Panc1 (cell line): ENCODE data around the gene APBB1IP. TPM values are rescaled to one million over a fixed set of nuclear protein-coding genes. Genes with fewer than 3 reads are reported as not detected.

Experiments
- ATAC-seq: fragments of 200-7000 bp; cut with Tn5 transposase; 2 replicates; pipeline ENCODE4 v1.9.1; 2020; ENCODE audit warnings: mild to moderate bottlenecking, moderate library complexity
- BruUV-seq: library from RNA; stranded (reverse); fragments of 400-500 nt; replicated peaks from 2 replicates; lab custom pipeline; 2021; lab: Mats Ljungman, UMichigan
- CTCF ChIA-PET: fragments of 300-600 bp; sonication (Branson Sonifier 250); formaldehyde crosslinking; loops from one replicate; lab custom pipeline; 2022; ENCODE audit warnings: antibody characterized with exemption; lab: Charles Lee
- POLR2A ChIA-PET: fragments of 300-600 bp; sonication (Branson Sonifier 250); formaldehyde crosslinking; loops from one replicate; lab custom pipeline; 2022; ENCODE audit warnings: antibody characterized with exemption; lab: Charles Lee
- DNase-seq: peaks from one replicate; pipeline ENCODE4 v3.0.0-alpha.2; 2010; ENCODE audit warnings: low read depth, low spot score
- H3K27ac ChIP-seq: 2 replicates; pipeline ENCODE4 v1.5.1; 2011; ENCODE audit warnings: mild to moderate bottlenecking, low read length, inconsistent platforms
- H3K27me3 ChIP-seq: fragments of 200-500 bp; sonication (Bioruptor generic); 2 replicates; pipeline ENCODE4 v1.6.0; 2014; ENCODE audit warnings: low read length, inconsistent platforms; ENCODE audit not compliant: control insufficient read depth, insufficient read depth
- H3K36me3 ChIP-seq: fragments of 200-500 bp; sonication (Bioruptor generic); 2 replicates; pipeline ENCODE4 v1.5.1; 2014; ENCODE audit warnings: inconsistent platforms, mild to moderate bottlenecking, low read length, moderate library complexity; ENCODE audit not compliant: control insufficient read depth, insufficient read depth
- H3K4me1 ChIP-seq: 2 replicates; pipeline ENCODE4 v1.5.1; 2011; ENCODE audit warnings: inconsistent platforms, mild to moderate bottlenecking, low read length, moderate library complexity; ENCODE audit not compliant: control insufficient read depth, insufficient read depth
- H3K4me3 ChIP-seq, 2 experiments: 2 replicates each; pipeline ENCODE4 v1.5.1; 2011 to 2012; ENCODE audit warnings: low read depth in 2 of 2, low read length in 2 of 2, mild to moderate bottlenecking in 2 of 2, inconsistent platforms in 1 of 2, moderate library complexity in 1 of 2
- H3K9me3 ChIP-seq: fragments of 200-500 bp; sonication (Bioruptor generic); 2 replicates; pipeline ENCODE4 v1.5.1; 2014; ENCODE audit warnings: low read depth, mild to moderate bottlenecking, inconsistent platforms, low read length, moderate library complexity; ENCODE audit not compliant: control insufficient read depth, insufficient read depth
- CTCF ChIP-seq: fragments of 450-650 bp; IDR thresholded peaks from 2 replicates; pipeline ENCODE4 v1.5.1; 2017; ENCODE audit warnings: mild to moderate bottlenecking
- POLR2AphosphoS5 ChIP-seq: IDR thresholded peaks from 2 replicates; pipeline ENCODE4 v1.6.1; 2012; ENCODE audit warnings: mild to moderate bottlenecking, low read depth, low read length, moderate library complexity
- REST ChIP-seq, 2 experiments: IDR thresholded peaks; 2 replicates each; pipeline ENCODE4 v1.6.1; 2011 to 2012; ENCODE audit warnings: low read depth in 2 of 2, control low read depth in 1 of 2, low read length in 1 of 2, mild to moderate bottlenecking in 1 of 2, moderate library complexity in 1 of 2; ENCODE audit not compliant: insufficient read depth in 1 of 2
- SIN3A ChIP-seq: IDR thresholded peaks from 2 replicates; pipeline ENCODE4 v1.6.1; 2012; ENCODE audit warnings: low read depth, mild to moderate bottlenecking, low read length, moderate library complexity, borderline replicate concordance; ENCODE audit not compliant: insufficient read depth
- TCF7L2 ChIP-seq: IDR thresholded peaks from 2 replicates; pipeline ENCODE4 v1.6.1; 2011; ENCODE audit warnings: mild to moderate bottlenecking, low read depth, low read length, inconsistent platforms
- in situ Hi-C: cut with HindIII; loops from 2 replicates; pipeline ENCODE4 v1.10.0; 2016; ENCODE audit warnings: low sequenced_read_pairs, low pct_unique_long_range_greater_than_20kb
- intact Hi-C: fragments of 100-400 bp; cut with micrococcal nuclease; formaldehyde crosslinking; loops from one replicate; pipeline ENCODE4 v1.10.0; 2022; ENCODE audit not compliant: unreplicated experiment
- total RNA-seq: library from RNA; stranded (reverse); gene quantifications from one replicate; pipeline ENCODE4 v1.2.1, GENCODE V29; 2021; ENCODE audit not compliant: unreplicated experiment

APBB1IP gene
- total RNA-seq, 1 experiment from 2014 or later, result 0.21 TPM

- Histone ChIP-seq H3K27me3 (no peaks in the 10 kb centered on the region), H3K36me3 (no peaks in the 10 kb centered on the region), H3K4me1 (no peaks in the 10 kb centered on the region), H3K9me3 (no peaks in the 10 kb centered on the region), H3K27ac (no peak overlapping the region), H3K4me3 (no peak overlapping the region)
- POLR2A ChIA-PET, result no interaction called here
- in situ Hi-C loops, result no loop called here
- CTCF ChIA-PET, result no interaction called here
- intact Hi-C loops, result no loop called here
- TF ChIP-seq REST (IDR thresholded peaks at IDR 0.05; ENCODE audit: insufficient read depth in 1 of 2, low read depth in 2 of 2, low read length in 1 of 2), result no peak
- no peak for TF ChIP-seq SIN3A
- no peak for TF ChIP-seq CTCF
- no peak for TF ChIP-seq POLR2AphosphoS5
- TF ChIP-seq TCF7L2, result no peak
- BruUV-seq, result no TSS peak
- ATAC-seq (no peak), DNase-seq (no peak)
Observed at GRCh38 chr10:26449726-26450125, 11.6 kb downstream of the APBB1IP start.

- Histone ChIP-seq H3K27me3 (no peaks in the 10 kb centered on the region), H3K27ac (no peak overlapping the region), H3K9me3 (no peaks in the 10 kb centered on the region), H3K36me3 (no peaks in the 10 kb centered on the region), H3K4me3 (no peak overlapping the region), H3K4me1 (no peaks in the 10 kb centered on the region)
- DNase-seq (no peak), ATAC-seq (no peak)
- in situ Hi-C loops, result no loop called here
- TF ChIP-seq REST (IDR thresholded peaks at IDR 0.05; ENCODE audit: insufficient read depth in 1 of 2, low read depth in 2 of 2, low read length in 1 of 2) (no peak), SIN3A (no peak)
- intact Hi-C loops, result no loop called here
- ChIA-PET POLR2A (no interaction called here), CTCF (no interaction called here)
- no TSS peak for BruUV-seq
Observed at GRCh38 chr10:26451903-26452302, 13.8 kb downstream of the APBB1IP start.
